Stomach (tissue), 9 donors: ENCODE results near the gene DACT2. TPM values are rescaled to one million over a fixed set of nuclear protein-coding genes. Genes with fewer than 3 reads are reported as not detected.
A peak's percentile ranks its signal among the peaks of the same experiment; 100 is the strongest.

Experiments
- DNase-seq, 2 donors: peaks; one replicate each; pipeline versions ENCODE4 v3.0.0 to v3.0.0-alpha.2; 2013 to 2019
- H3K27ac ChIP-seq, 5 donors: fragments of 200-600 bp in 4 of 5; sonication (generic) in 4 of 5; one replicate each; pipeline ENCODE4 v1.5.1; 2013 to 2019; ENCODE audit warnings: mild to moderate bottlenecking in 1 of 5, moderate library complexity in 1 of 5
- H3K27me3 ChIP-seq, 3 donors: fragments of 200-600 bp; sonication (generic); one replicate each; pipeline ENCODE4 v1.5.1; 2017 to 2019; ENCODE audit warnings: mixed run types in 1 of 3
- H3K36me3 ChIP-seq, 4 donors: fragments of 200-600 bp; sonication (generic); 1 replicate in 3 of 4; 2 replicates in 1 of 4; pipeline ENCODE4 v1.5.1; 2016 to 2019
- H3K4me1 ChIP-seq, 4 donors: fragments of 200-600 bp; sonication (generic); one replicate each; pipeline ENCODE4 v1.5.1; 2016 to 2019
- H3K4me3 ChIP-seq, 4 donors: fragments of 200-600 bp; sonication (generic) in 3 of 4; one replicate each; pipeline ENCODE4 v1.5.1; 2016 to 2019; ENCODE audit warnings: mild to moderate bottlenecking in 1 of 4
- H3K9me3 ChIP-seq, 4 donors: fragments of 200-600 bp; sonication (generic); one replicate each; pipeline ENCODE4 v1.5.1; 2016 to 2019
- CTCF ChIP-seq, 7 experiments: fragments of 450-650 bp in 4 of 7; fragments of 200-600 bp in 3 of 7; sonication (generic) in 3 of 7; IDR thresholded peaks; one replicate each; pipeline ENCODE4 v1.5.1; 2016 to 2019; ENCODE audit warnings: antibody characterized with exemption in 7 of 7, control low read depth in 2 of 7, mild to moderate bottlenecking in 1 of 7
- EP300 ChIP-seq: sonication (generic); formaldehyde crosslinking; IDR thresholded peaks from one replicate; pipeline ENCODE4 v1.6.1; 2017; ENCODE audit warnings: antibody characterized with exemption
- POLR2A ChIP-seq, 4 donors: fragments of 450-650 bp; IDR thresholded peaks; one replicate each; pipeline ENCODE4 v1.6.1; 2016; ENCODE audit warnings: antibody characterized with exemption in 4 of 4, control low read depth in 2 of 4, mild to moderate bottlenecking in 1 of 4, moderate library complexity in 1 of 4
- POLR2AphosphoS5 ChIP-seq, 3 donors: sonication (generic); formaldehyde crosslinking; IDR thresholded peaks; one replicate each; pipeline ENCODE4 v1.6.1; 2016; ENCODE audit warnings: antibody characterized with exemption in 3 of 3
- WGBS, 5 donors: extraction: QIAGEN DNeasy Blood & Tissue Kit in 3 of 5; methylation state at CpG; one replicate each; pipeline versions ENCODE4 v1.1.5 to v1.1.7; 2013 to 2018; 5-methylcytosine and 5-hydroxymethylcytosine counted together
- intact Hi-C: fragments of 100-400 bp; cut with DNase I; formaldehyde crosslinking; loops from one replicate; pipeline ENCODE4 v1.15.1; 2023; ENCODE audit warnings: low total_unique reads
- polyA plus RNA-seq, 3 donors: library from polyadenylated mRNA; stranded (reverse); fragments of 200-250 nt; gene quantifications; one replicate each; pipeline ENCODE4 v1.2.3, GENCODE V29; 2013
- total RNA-seq, 5 donors: library from RNA; depleted of rRNA; stranded (reverse); fragments of >200 nt; gene quantifications; one replicate each; pipeline versions ENCODE4 v1.1.0 to v1.2.3, GENCODE V29; 2014 to 2016
- donor health status: healthy with polysubstance abuse.
- donor health status: Bipolar disorder and iron deficiency.
- donor health status: healthy.

The DACT2 gene
- total and polyA plus RNA-seq, 8 donors, result 0.44 to 4.9 (median 0.74) TPM; not detected in 2

GRCh38 chr6:168318090-168318489, 1.5 kb downstream of the DACT2 start:
- Histone ChIP-seq H3K27ac (no peak overlapping the region), H3K27me3 (peaks cover 0 to 50% (median 15%) of the 10 kb centered on the region in 3 donors), H3K36me3 (no peaks in the 10 kb centered on the region), H3K9me3 (peaks cover 0 to 4% (median 1%) of the 10 kb centered on the region in 4 donors), H3K4me3 (no peak overlapping the region), H3K4me1 (peaks cover 0 to 29% (median 15%) of the 10 kb centered on the region in 4 donors)
- intact Hi-C loops, result no loop called here
- no peak for DNase-seq
- 19 to 46% (median 24%) methylated on average over 7 to 12 of the region's 12 CpGs for WGBS, 5 donors
- TF ChIP-seq CTCF (IDR thresholded peaks at IDR 0.05), result no peak

- DNase-seq, result no peak
- intact Hi-C loops, result no loop called here
- TF ChIP-seq EP300 (no peak), POLR2A (IDR thresholded peaks at IDR 0.05) (no peak), POLR2AphosphoS5 (IDR thresholded peaks at IDR 0.05) (no peak), CTCF (IDR thresholded peaks at IDR 0.05) (no peak)
- H3K27ac ChIP-seq, result no peak overlapping the region
- no peaks in the 10 kb centered on the region for H3K36me3 ChIP-seq
- WGBS, 5 donors, result 65 to 76% (median 72%) methylated on average over 5 of the region's 5 CpGs
- H3K4me1 ChIP-seq, result peaks cover 0 to 29% (median 15%) of the 10 kb centered on the region in 4 donors
- H3K4me3 ChIP-seq, result no peak overlapping the region
- H3K27me3 ChIP-seq, result peaks cover 0 to 42% (median 13%) of the 10 kb centered on the region in 3 donors
- H3K9me3 ChIP-seq, result peaks cover 0 to 2% (median 0%) of the 10 kb centered on the region in 4 donors
Measured at GRCh38 chr6:168315596-168315995, 4.0 kb downstream of the DACT2 start.

- Histone ChIP-seq H3K36me3 (no peaks in the 10 kb centered on the region), H3K4me1 (peaks cover 0 to 29% (median 15%) of the 10 kb centered on the region in 4 donors), H3K9me3 (no peaks in the 10 kb centered on the region), H3K4me3 (no peak overlapping the region), H3K27me3 (peaks cover 0 to 35% (median 9%) of the 10 kb centered on the region in 3 donors), H3K27ac (no peak overlapping the region)
- DNase-seq, result peak in 1 of 2 donors; percentile 67
- 33 to 56% (median 37%) methylated on average over 7 to 10 of the region's 10 CpGs for WGBS, 5 donors
- intact Hi-C loops, result no loop called here
- TF ChIP-seq POLR2A (IDR thresholded peaks at IDR 0.05), result no peak
- no peak for TF ChIP-seq EP300
- TF ChIP-seq POLR2AphosphoS5 (IDR thresholded peaks at IDR 0.05), result no peak
- TF ChIP-seq CTCF (IDR thresholded peaks at IDR 0.05), result peak in 3 of 7 experiments; percentile 12 to 45 (median 18)
Measured at GRCh38 chr6:168314948-168315347, 4.6 kb downstream of the DACT2 start.

GRCh38 chr6:168314021-168314420, 5.6 kb downstream of the DACT2 start:
- no peak for DNase-seq
- no peaks in the 10 kb centered on the region for H3K9me3 ChIP-seq
- H3K27ac ChIP-seq, result no peak overlapping the region
- peaks cover 0 to 20% (median 8%) of the 10 kb centered on the region in 4 donors for H3K4me1 ChIP-seq
- H3K36me3 ChIP-seq, result no peaks in the 10 kb centered on the region
- intact Hi-C loops, result no loop called here
- H3K27me3 ChIP-seq, result peaks cover 0 to 26% (median 2%) of the 10 kb centered on the region in 3 donors
- TF ChIP-seq POLR2AphosphoS5 (IDR thresholded peaks at IDR 0.05) (no peak), EP300 (no peak), POLR2A (IDR thresholded peaks at IDR 0.05) (no peak), CTCF (IDR thresholded peaks at IDR 0.05) (no peak)
- no peak overlapping the region for H3K4me3 ChIP-seq
- WGBS, 5 donors, result 75 to 85% (median 83%) methylated on average over 12 of the region's 12 CpGs
